HG03025 (cell line): ENCODE measurements around the gene HSPA4L.

ENCODE experiments used
- ATAC-seq: cut with Tn5 transposase; IDR thresholded peaks from one replicate; pipeline ENCODE4 v1.9.1; 2021; ENCODE audit warnings: mild to moderate bottlenecking, moderate library complexity; ENCODE audit not compliant: unreplicated experiment, low FRiP score

Gene HSPA4L

GRCh38 chr4:127856813-127857447 is 74.8 kb downstream of the HSPA4L start:
- peak; percentile 88 for ATAC-seq

- ATAC-seq, result no peak
Observed at GRCh38 chr4:127857641-127858040, 75.5 kb downstream of the HSPA4L start.

GRCh38 chr4:127868196-127868595 is 86.1 kb downstream of the HSPA4L start:
- no peak for ATAC-seq

DNA sequence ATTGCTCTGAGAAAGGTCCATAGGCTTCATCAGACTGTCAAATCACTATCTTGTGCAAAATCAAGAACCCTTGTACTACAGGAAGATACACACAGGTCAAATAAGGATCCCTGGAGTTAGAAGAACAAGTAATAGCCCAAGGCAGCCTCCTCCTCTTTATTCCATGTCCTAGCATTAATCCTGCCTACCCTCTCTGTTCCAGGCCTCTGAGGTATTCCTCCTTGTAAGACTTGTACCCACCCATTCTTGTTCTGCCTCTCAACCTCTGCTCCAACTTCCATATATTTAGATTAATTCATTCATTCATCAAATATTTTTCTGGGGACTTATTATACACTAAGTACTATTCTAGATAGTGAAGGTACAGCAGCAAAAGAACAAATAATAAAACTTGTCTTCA is 88.2 kb downstream of the HSPA4L start:
- no peak for ATAC-seq

GRCh38 chr4:127870688-127871087 is 88.6 kb downstream of the HSPA4L start:
- ATAC-seq, result no peak

DNA sequence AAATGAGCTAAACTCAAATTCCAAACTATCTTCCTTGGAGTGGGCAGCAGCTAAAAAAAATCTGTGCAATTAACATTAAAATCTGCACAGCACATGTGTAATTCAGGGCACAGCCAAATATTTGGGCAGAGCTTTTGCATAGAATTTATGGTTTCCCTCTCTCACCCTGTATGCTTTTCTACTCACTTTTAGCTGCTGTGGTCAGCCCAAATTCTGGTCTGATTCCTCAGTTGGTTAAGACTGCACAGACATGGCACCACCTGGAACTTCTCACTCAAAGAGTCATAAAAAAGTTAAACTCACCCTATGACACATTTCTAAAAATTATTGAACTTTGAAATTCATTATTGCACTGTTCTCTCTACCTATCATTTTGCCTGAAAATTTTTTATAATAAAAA is 93.7 kb downstream of the HSPA4L start:
- no peak for ATAC-seq

DNA sequence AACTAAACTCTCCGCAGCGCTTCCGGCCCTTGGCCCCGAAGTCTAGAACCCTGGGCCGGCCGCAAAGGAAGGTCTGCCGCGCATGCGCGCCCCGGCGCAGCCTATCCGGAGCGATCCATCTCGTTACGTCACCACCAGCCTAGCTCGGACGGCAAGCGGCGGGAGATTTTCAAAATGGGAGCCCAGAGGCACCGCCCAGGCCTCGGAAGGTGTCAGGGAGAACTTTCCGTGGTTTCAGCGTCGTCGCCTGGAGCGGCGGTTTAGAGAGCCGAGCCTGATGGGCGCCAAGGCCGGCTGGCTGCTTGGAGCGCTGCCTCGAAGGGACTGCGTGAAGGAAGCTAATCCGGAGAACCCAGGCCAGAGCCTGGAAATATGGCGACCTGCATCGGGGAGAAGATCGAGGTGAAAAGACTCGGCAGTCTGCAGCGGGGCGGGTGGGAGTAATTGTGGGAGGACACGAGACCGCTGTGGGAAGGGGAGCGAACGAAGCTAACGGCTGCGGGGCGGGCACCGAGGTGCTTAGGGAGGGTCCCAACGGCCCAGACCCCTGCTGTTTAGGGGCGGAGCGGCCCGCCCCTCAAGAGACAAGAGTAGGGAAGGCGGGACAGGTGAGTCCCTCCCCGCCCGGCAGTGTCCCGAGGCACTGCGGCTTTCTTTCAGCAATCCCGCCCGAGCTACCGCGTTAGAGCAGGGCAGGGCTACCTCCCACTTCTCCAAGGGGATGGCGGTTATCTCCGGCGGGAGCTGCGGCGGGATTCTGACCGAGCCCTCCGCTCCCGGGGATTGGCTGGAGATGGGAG is 98.8 kb downstream of the HSPA4L start, which contains the start of gene PLK4:
TSS of gene PLK4 (plus strand) at position 131 of the 800 bp plus-strand sequence. CDS start at position 373, 242 bp downstream.
- ATAC-seq, result peak; percentile 89

GRCh38 chr4:127881563-127881864 is 99.4 kb downstream of the HSPA4L start:
- ATAC-seq, result peak; percentile 43

DNA sequence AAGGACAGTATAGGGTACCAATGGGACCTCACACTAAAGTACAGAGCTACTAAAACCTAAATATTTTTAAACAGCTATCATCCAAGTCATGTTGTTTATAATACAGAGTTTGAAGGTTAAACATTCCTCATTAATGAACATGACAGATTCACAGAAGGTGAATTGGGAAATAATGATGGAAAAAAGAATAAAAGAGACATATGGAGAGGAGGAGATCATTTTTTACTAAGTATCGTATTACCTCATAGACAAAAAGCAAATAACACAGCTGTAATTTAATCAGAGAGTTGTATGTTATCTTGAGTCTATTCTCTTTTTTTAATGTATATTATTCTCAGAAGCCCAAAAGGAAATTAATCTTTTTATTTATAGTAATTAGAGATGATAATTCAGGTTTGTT is 106.4 kb downstream of the HSPA4L start:
- no peak for ATAC-seq

- no peak for ATAC-seq
Observed at GRCh38 chr4:127889903-127890302, 107.8 kb downstream of the HSPA4L start.
